Measurements from ENCODE around the gene MLYCD.

GRCh38 chr16:83966153-83966696, 67.3 kb downstream of the MLYCD start:
- no peak for TF ChIP-seq CTCF (IDR thresholded peaks at IDR 0.05; ENCODE audit: insufficient read depth, low read depth, low read length)
- TF ChIP-seq EZH2 (IDR thresholded peaks at IDR 0.05; ENCODE audit: insufficient read depth, low read length): no peak

All from astrocyte (in vitro differentiated cells and primary cell).